SU-DHL-6 (cell line): Measurements from ENCODE around the gene BRD3OS.

Source experiments
- H2AFZ ChIP-seq: fragments of 200-600 bp; sonication (generic); 2 replicates; pipeline ENCODE4 v1.6.1; 2014; ENCODE audit warnings: low read depth, mild to moderate bottlenecking, moderate library complexity, mixed read lengths, antibody characterized with exemption, low read length; ENCODE audit not compliant: severe bottlenecking
- H3F3A ChIP-seq: fragments of 200-600 bp; shearing (Covaris generic); 2 replicates; pipeline ENCODE4 v1.6.0; 2016; ENCODE audit warnings: antibody characterized with exemption, mild to moderate bottlenecking; ENCODE audit not compliant: insufficient read depth
- H3K27ac ChIP-seq: fragments of 200-600 bp; sonication (generic); 2 replicates; pipeline ENCODE4 v1.5.1; 2016; ENCODE audit warnings: low read depth, mild to moderate bottlenecking, low read length, moderate library complexity, mixed read lengths
- H3K27me3 ChIP-seq: fragments of 200-600 bp; sonication (generic), shearing (Covaris generic); 2 replicates; pipeline ENCODE4 v1.6.0; 2014; ENCODE audit warnings: mild to moderate bottlenecking, low read length
- H3K36me3 ChIP-seq: fragments of 200-600 bp; sonication (generic); 2 replicates; pipeline ENCODE4 v1.6.1; 2014; ENCODE audit warnings: mild to moderate bottlenecking, low read length, mixed read lengths
- H3K4me2 ChIP-seq: fragments of 300-600, 200-600 bp; shearing (Covaris generic), sonication (generic); 2 replicates; pipeline ENCODE4 v1.6.0; 2014; ENCODE audit warnings: low read length, low read depth, mild to moderate bottlenecking; ENCODE audit not compliant: poor library complexity, severe bottlenecking
- H3K4me3 ChIP-seq: fragments of 200-600 bp; sonication (generic); 2 replicates; pipeline ENCODE4 v1.5.1; 2014; ENCODE audit warnings: antibody characterized with exemption, low read length, mild to moderate bottlenecking, mixed read lengths; ENCODE audit not compliant: insufficient read depth, poor library complexity, severe bottlenecking
- H3K79me2 ChIP-seq: fragments of 200-600 bp; sonication (generic); 2 replicates; pipeline ENCODE4 v1.6.1; 2014; ENCODE audit warnings: mild to moderate bottlenecking, low read length, moderate library complexity; ENCODE audit not compliant: insufficient read depth
- H3K9ac ChIP-seq: fragments of 200-600 bp; sonication (generic); 2 replicates; pipeline ENCODE4 v1.7.0; 2014; ENCODE audit warnings: mild to moderate bottlenecking, low read length
- H3K9me2 ChIP-seq: fragments of 200-600 bp; sonication (generic); replicated peaks from 2 replicates; pipeline ENCODE4 v1.6.1; 2014; ENCODE audit warnings: low read length; ENCODE audit not compliant: insufficient read depth
- H3K9me3 ChIP-seq: fragments of 200-600 bp; sonication (generic); 2 replicates; pipeline ENCODE4 v1.6.1; 2014; ENCODE audit warnings: low read length, mixed read lengths; ENCODE audit not compliant: insufficient read depth
- H4K20me1 ChIP-seq: fragments of 200-600 bp; sonication (generic); 2 replicates; pipeline ENCODE4 v1.6.1; 2014; ENCODE audit warnings: low read depth, mild to moderate bottlenecking, antibody characterized with exemption, low read length, moderate library complexity, mixed read lengths
- EZH2phosphoT487 ChIP-seq: fragments of 200-600 bp; sonication (generic), shearing (Covaris generic); conservative IDR thresholded peaks from 2 replicates; pipeline ENCODE4 v1.6.1; 2018; ENCODE audit warnings: mild to moderate bottlenecking, antibody characterized with exemption, low read length, moderate library complexity, mixed read lengths
- TF ChIP-seq, protein P1 (sequence below): fragments of 200-600 bp; sonication (generic); IDR thresholded peaks from one replicate; pipeline ENCODE4 v1.5.1; 2017; ENCODE audit warnings: antibody characterized with exemption, mild to moderate bottlenecking, low read length, moderate library complexity; ENCODE audit not compliant: insufficient read depth, poor library complexity, severe bottlenecking

Gene BRD3OS

DNA sequence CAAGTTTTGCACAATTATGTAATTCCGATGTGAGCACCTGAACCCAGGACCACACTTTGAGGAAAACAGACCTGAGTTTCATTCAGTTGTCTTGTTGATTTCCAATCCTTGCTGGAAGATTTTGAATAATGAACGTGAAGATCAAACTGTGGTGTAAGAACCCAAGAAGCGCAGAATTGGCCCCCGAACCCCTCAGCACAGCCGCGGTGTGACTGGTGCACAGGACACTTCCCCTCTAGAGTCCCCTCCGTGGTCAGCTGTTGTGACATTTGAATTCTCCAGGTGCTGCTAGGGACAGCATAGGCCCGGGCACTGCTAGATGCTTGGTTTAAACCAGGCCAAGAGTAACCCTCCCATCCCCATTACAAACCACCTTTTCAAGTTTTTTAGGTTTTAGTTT, 1.7 kb downstream of the BRD3OS start:
- H3K4me3 ChIP-seq: no peak overlapping the region
- peaks cover 6% of the 10 kb centered on the region; the same call in 1 of the 2 replicates for H3F3A ChIP-seq
- no peak overlapping the region for H2AFZ ChIP-seq
- H3K27ac ChIP-seq: no peak overlapping the region
- no peaks in the 10 kb centered on the region for H4K20me1 ChIP-seq
- TF ChIP-seq, protein P1, sequence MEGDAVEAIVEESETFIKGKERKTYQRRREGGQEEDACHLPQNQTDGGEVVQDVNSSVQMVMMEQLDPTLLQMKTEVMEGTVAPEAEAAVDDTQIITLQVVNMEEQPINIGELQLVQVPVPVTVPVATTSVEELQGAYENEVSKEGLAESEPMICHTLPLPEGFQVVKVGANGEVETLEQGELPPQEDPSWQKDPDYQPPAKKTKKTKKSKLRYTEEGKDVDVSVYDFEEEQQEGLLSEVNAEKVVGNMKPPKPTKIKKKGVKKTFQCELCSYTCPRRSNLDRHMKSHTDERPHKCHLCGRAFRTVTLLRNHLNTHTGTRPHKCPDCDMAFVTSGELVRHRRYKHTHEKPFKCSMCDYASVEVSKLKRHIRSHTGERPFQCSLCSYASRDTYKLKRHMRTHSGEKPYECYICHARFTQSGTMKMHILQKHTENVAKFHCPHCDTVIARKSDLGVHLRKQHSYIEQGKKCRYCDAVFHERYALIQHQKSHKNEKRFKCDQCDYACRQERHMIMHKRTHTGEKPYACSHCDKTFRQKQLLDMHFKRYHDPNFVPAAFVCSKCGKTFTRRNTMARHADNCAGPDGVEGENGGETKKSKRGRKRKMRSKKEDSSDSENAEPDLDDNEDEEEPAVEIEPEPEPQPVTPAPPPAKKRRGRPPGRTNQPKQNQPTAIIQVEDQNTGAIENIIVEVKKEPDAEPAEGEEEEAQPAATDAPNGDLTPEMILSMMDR: no peak
- no peak for TF ChIP-seq EZH2phosphoT487
- H3K79me2 ChIP-seq: no peaks in the 10 kb centered on the region
- H3K4me2 ChIP-seq: no peak overlapping the region
- no peaks in the 10 kb centered on the region for H3K27me3 ChIP-seq
- no peaks in the 10 kb centered on the region for H3K9me2 ChIP-seq
- H3K9ac ChIP-seq: no peak overlapping the region
- no peaks in the 10 kb centered on the region for H3K9me3 ChIP-seq
- no peaks in the 10 kb centered on the region for H3K36me3 ChIP-seq

DNA sequence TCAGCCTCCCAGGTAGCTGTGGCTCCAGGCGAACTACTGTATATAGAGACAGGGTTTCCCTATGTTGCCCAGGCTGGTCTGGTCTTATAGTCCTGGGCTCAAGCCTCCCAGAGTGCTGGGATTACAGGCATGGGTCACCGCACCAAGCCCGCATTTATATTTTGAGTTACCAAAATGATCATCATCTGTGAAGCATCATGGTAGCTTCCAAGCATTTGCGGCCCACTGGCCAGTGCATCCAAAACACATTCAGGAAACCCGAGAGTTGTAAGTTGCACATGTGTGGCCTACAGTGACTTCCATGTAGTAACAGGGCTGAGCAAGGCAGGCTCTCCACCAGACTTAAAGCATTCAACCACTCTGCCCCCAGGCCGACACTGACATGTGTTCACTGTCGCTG, 2.3 kb downstream of the BRD3OS start:
- no peak overlapping the region for H3K9ac ChIP-seq
- H2AFZ ChIP-seq: no peak overlapping the region
- no peak overlapping the region for H3K4me3 ChIP-seq
- H3F3A ChIP-seq: peaks cover 6% of the 10 kb centered on the region; the same call in 1 of the 2 replicates
- H3K9me2 ChIP-seq: no peaks in the 10 kb centered on the region
- H3K4me2 ChIP-seq: no peak overlapping the region
- no peaks in the 10 kb centered on the region for H3K27me3 ChIP-seq
- no peak overlapping the region for H3K27ac ChIP-seq
- TF ChIP-seq, protein P1: no peak
- no peak for TF ChIP-seq EZH2phosphoT487
- H3K9me3 ChIP-seq: no peaks in the 10 kb centered on the region
- no peaks in the 10 kb centered on the region for H3K79me2 ChIP-seq
- H3K36me3 ChIP-seq: no peaks in the 10 kb centered on the region
- no peaks in the 10 kb centered on the region for H4K20me1 ChIP-seq

DNA sequence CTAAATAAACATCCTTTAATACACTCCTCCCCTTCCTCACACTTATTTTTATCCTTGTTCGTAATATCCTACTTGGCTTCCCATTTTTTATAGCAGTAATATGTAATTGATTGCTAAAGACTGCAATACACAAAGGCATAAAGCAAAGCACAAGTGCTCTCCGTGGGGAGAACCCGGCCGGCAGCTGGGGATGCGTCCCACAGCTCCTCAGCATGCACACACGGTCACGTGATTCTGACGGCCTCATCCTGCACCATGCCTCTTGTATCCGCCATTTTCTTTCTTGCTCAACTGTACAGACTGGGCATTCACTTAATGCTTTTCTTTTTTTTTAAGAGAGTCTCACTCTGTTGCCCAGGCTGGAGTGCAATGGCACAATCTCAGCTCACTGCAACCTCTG, 2.8 kb downstream of the BRD3OS start:
- TF ChIP-seq, protein P1: no peak
- no peak for TF ChIP-seq EZH2phosphoT487
- Histone ChIP-seq H3K27me3 (no peaks in the 10 kb centered on the region), H3K9me3 (no peaks in the 10 kb centered on the region), H3K4me2 (no peak overlapping the region), H3K4me3 (no peak overlapping the region), H3K27ac (no peak overlapping the region), H3F3A (peaks cover 6% of the 10 kb centered on the region; the same call in 1 of the 2 replicates), H2AFZ (no peak overlapping the region), H3K79me2 (no peaks in the 10 kb centered on the region), H3K36me3 (no peaks in the 10 kb centered on the region), H3K9ac (no peak overlapping the region), H4K20me1 (no peaks in the 10 kb centered on the region), H3K9me2 (no peaks in the 10 kb centered on the region)
